ENCODE measurements around the gene ROCK2.
A peak's percentile ranks its signal among the peaks of the same experiment; 100 is the strongest.

Gene ROCK2

DNA sequence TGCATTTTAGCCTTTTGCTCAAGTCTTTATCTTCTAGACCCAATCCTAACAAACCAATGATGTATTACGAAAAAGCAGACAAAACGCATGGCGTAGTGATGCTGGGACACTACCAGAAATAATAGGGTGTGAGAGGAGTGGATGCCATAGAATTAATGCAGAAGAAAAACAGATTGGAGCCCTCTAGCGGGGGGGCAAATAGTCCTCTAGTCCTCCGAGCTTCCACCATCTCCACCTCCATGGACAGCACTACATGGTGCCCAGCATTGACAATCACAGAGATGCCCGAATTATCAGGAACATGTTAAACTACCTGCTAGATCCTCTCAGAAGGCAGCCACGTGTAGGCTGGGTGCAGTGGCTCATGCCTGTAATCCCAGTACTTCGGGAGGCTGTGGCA, 15.4 kb upstream of the ROCK2 start:
- no peak overlapping the region for H3K4me3 ChIP-seq
- H4K20me1 ChIP-seq = no peaks in the 10 kb centered on the region
- no peak overlapping the region for H3K9ac ChIP-seq
- no peaks in the 10 kb centered on the region for H3K9me3 ChIP-seq (replicated peaks in 1 of 11)
- no peaks in the 10 kb centered on the region for H3K27me3 ChIP-seq
- H3K4me2 ChIP-seq = no peak overlapping the region
- H3K27ac ChIP-seq = no peak overlapping the region
- H3K36me3 ChIP-seq = no peaks in the 10 kb centered on the region
- H3K4me1 ChIP-seq = 0 out of 20 replicates have a peak, but pooled peaks cover 0 to under 1% (median 0%) of the 10 kb centered on the region in 10 experiments
- no peak for TF ChIP-seq Cebpa-rat (IDR thresholded peaks at IDR 0.05)

DNA sequence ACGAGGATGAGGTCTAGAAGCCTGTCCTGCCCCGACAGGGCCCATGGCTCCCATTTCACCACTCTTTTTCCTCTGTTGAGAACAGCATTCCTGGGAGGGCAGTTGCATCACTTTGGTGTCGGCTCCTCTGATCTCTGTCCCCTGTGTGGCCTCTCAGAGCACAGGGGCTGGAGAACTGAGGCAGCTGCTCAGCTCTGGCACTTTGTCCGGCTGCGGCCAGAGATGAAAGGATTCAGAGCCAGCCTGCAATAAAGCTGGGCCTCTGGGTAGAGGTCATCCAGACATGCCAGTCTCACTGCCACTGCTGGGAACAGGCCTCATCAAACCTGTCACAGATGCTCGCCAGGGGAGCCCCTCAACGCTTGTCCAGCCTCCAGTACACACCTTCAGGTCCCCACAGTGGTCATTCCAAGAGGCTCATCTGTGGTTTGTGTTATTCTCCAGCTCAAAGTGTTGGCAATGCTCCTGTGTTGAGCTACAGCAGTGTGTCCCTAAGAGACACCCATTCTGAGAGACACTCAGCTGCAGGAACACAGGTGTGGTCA, 13.1 kb upstream of the ROCK2 start:
- H4K20me1 ChIP-seq = no peaks in the 10 kb centered on the region
- peaks cover 0 to 7% (median 5%) of the 10 kb centered on the region in 10 experiments; a peak in 10 of 20 replicates for H3K4me1 ChIP-seq
- no peak overlapping the region for H3K9ac ChIP-seq
- no peak overlapping the region for H3K4me3 ChIP-seq
- H3K9me3 ChIP-seq (replicated peaks in 1 of 11) = no peaks in the 10 kb centered on the region
- H3K27ac ChIP-seq = no peak overlapping the region
- H3K27me3 ChIP-seq = no peaks in the 10 kb centered on the region
- H3K36me3 ChIP-seq = no peaks in the 10 kb centered on the region
- TF ChIP-seq Cebpa-rat (IDR thresholded peaks at IDR 0.05) = no peak
- H3K4me2 ChIP-seq = no peak overlapping the region

- no peaks in the 10 kb centered on the region for H4K20me1 ChIP-seq
- no peaks in the 10 kb centered on the region for H3K36me3 ChIP-seq
- H3K9ac ChIP-seq = no peak overlapping the region
- H3K4me1 ChIP-seq = peaks cover 0 to 7% (median 5%) of the 10 kb centered on the region in 10 experiments; a peak in 10 of 20 replicates
- peaks cover 0 to 4% (median 0%) of the 10 kb centered on the region in 11 experiments; a peak in 2 of 22 replicates for H3K9me3 ChIP-seq (replicated peaks in 1 of 11)
- no peak overlapping the region for H3K27ac ChIP-seq
- no peak for TF ChIP-seq Cebpa-rat (IDR thresholded peaks at IDR 0.05)
- H3K4me3 ChIP-seq = no peak overlapping the region
- H3K27me3 ChIP-seq = no peaks in the 10 kb centered on the region
- no peak overlapping the region for H3K4me2 ChIP-seq
These were observed 12.3 kb upstream of the ROCK2 start for GRCh38 chr2:11356764-11357163.

- no peak overlapping the region; a peak in 1 of 22 replicates for H3K4me2 ChIP-seq
- H3K36me3 ChIP-seq = no peaks in the 10 kb centered on the region
- H3K9ac ChIP-seq = no peak overlapping the region
- H3K9me3 ChIP-seq (replicated peaks in 1 of 11) = peaks cover 0 to 7% (median 0%) of the 10 kb centered on the region in 11 experiments; a peak in 2 of 22 replicates
- H3K27ac ChIP-seq = no peak overlapping the region
- no peaks in the 10 kb centered on the region for H3K27me3 ChIP-seq
- no peak for TF ChIP-seq Cebpa-rat (IDR thresholded peaks at IDR 0.05)
- no peak overlapping the region for H3K4me3 ChIP-seq
- no peaks in the 10 kb centered on the region for H4K20me1 ChIP-seq
- H3K4me1 ChIP-seq = peaks cover 0 to 7% (median 5%) of the 10 kb centered on the region in 10 experiments; a peak in 10 of 20 replicates
These were observed 11.0 kb upstream of the ROCK2 start for GRCh38 chr2:11355194-11356053.

- H3K4me2 ChIP-seq = peak overlapping the region in 9 of 11 experiments; percentile 9 to 57 (median 44); a peak in 10 of 22 replicates
- no peak overlapping the region for H3K9ac ChIP-seq
- H3K27me3 ChIP-seq = no peaks in the 10 kb centered on the region
- H3K27ac ChIP-seq = no peak overlapping the region
- H4K20me1 ChIP-seq = no peaks in the 10 kb centered on the region
- peaks cover 0 to 7% (median 5%) of the 10 kb centered on the region in 10 experiments; a peak in 10 of 20 replicates for H3K4me1 ChIP-seq
- no peak overlapping the region for H3K4me3 ChIP-seq
- peaks cover 0 to 7% (median 0%) of the 10 kb centered on the region in 11 experiments; a peak in 2 of 22 replicates for H3K9me3 ChIP-seq (replicated peaks in 1 of 11)
- TF ChIP-seq Cebpa-rat (IDR thresholded peaks at IDR 0.05) = no peak
- no peaks in the 10 kb centered on the region for H3K36me3 ChIP-seq
These were observed 10.1 kb upstream of the ROCK2 start for GRCh38 chr2:11354363-11355154.

DNA sequence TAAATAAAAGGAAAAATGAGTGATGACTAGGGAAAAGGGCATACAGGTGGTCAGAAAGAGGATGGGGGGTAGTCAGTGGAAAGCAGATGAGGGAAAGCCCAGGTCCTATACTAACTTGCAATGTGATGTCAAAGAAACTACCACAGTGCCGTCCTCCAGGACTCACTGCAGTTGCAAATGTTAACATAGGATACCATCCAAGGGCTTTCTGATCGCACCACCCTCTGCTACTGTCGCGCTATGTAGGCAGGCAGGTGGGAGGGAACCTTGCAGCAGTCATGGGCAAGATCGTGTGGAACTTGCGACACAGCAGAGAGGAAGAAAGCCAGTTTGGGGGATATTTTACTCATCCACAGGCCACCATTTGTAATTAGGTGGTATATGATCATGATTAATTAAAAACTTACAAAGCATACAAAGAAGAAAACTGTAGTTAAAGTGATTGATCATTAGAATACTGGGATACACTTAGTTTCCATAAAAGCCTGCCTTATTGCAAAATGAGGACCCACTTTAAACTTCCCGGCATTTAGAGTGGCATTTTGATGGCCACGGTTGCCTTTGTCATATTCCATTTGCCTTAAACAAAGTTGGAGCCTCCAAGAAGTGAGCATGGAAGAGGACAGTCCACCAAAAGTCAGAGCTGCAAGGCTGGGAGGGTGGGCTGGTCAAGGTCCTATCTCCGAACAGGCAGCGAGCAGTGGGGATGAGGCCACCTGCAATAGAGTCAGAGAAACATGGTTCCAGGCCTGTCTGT, 8.5 kb upstream of the ROCK2 start:
- H3K9ac ChIP-seq = no peak overlapping the region
- H3K27me3 ChIP-seq = no peaks in the 10 kb centered on the region
- H3K4me3 ChIP-seq = no peak overlapping the region
- TF ChIP-seq Cebpa-rat (IDR thresholded peaks at IDR 0.05) = no peak
- peaks cover 0 to 7% (median 5%) of the 10 kb centered on the region in 10 experiments; a peak in 10 of 20 replicates for H3K4me1 ChIP-seq
- no peak overlapping the region for H3K27ac ChIP-seq
- no peaks in the 10 kb centered on the region for H3K36me3 ChIP-seq
- H3K9me3 ChIP-seq (replicated peaks in 1 of 11) = peaks cover 0 to 7% (median 0%) of the 10 kb centered on the region in 11 experiments; a peak in 2 of 22 replicates
- no peak overlapping the region for H3K4me2 ChIP-seq
- H4K20me1 ChIP-seq = no peaks in the 10 kb centered on the region

GRCh38 chr2:11348209-11348749, 3.8 kb upstream of the ROCK2 start:
- no peak overlapping the region; a peak in 1 of 22 replicates for H3K4me2 ChIP-seq
- no peak overlapping the region for H3K9ac ChIP-seq
- H3K27me3 ChIP-seq = no peaks in the 10 kb centered on the region
- no peaks in the 10 kb centered on the region for H3K36me3 ChIP-seq
- no peak overlapping the region for H3K4me3 ChIP-seq
- peaks cover 1 to 9% (median 6%) of the 10 kb centered on the region in 11 experiments; a peak in 21 of 22 replicates for H4K20me1 ChIP-seq
- H3K4me1 ChIP-seq = peaks cover 0 to 15% (median 11%) of the 10 kb centered on the region in 10 experiments; a peak in 16 of 20 replicates
- peaks cover 0 to 7% (median 0%) of the 10 kb centered on the region in 11 experiments; a peak in 2 of 22 replicates for H3K9me3 ChIP-seq (replicated peaks in 1 of 11)
- TF ChIP-seq Cebpa-rat (IDR thresholded peaks at IDR 0.05) = no peak
- no peak overlapping the region for H3K27ac ChIP-seq

DNA sequence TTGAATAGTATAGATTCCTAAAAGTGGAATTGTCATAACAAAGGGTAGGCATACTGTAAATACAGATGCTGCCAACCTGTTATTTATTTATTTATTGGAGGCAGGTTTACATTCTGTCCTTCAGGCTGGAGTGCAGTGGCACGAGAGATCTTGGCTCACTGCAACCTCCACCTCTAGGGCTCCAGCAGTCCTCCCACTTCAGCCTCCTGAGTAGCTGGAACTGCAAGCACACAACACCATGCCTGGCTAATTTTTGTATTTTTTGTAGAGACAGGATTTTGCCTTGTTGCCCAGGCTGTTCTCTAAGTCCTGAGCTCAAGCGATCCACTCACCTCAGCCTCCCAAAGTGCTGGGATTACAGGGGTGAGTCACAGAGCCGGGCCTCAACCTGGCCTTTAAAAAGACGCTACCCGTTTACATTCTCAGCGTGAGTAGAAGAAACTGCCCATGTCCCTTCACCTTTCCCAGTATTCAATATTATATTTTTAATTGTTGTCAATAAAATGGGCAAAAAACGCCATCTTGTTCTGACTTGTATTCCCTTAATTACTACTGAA, 3.0 kb upstream of the ROCK2 start:
- peaks cover 1 to 20% (median 12%) of the 10 kb centered on the region in 10 experiments for H3K4me1 ChIP-seq
- H3K27ac ChIP-seq = no peak overlapping the region
- H3K4me2 ChIP-seq = no peak overlapping the region
- H3K36me3 ChIP-seq = no peaks in the 10 kb centered on the region
- no peak for TF ChIP-seq Cebpa-rat (IDR thresholded peaks at IDR 0.05)
- H4K20me1 ChIP-seq = peaks cover 9 to 17% (median 14%) of the 10 kb centered on the region in 11 experiments; a peak in 21 of 22 replicates
- no peaks in the 10 kb centered on the region for H3K27me3 ChIP-seq
- peaks cover 0 to 7% (median 0%) of the 10 kb centered on the region in 11 experiments; a peak in 2 of 22 replicates for H3K9me3 ChIP-seq (replicated peaks in 1 of 11)
- H3K4me3 ChIP-seq = no peak overlapping the region
- no peak overlapping the region for H3K9ac ChIP-seq

Measured in BLaER1 treated with 17β-estradiol and CSF1 and Interleukin-3, amounts not matched to agents 10 nM and 100 nM (cell line).